B cell (primary cell): ENCODE data around the gene USP34. TPM values are rescaled to one million over a fixed set of nuclear protein-coding genes. Genes with fewer than 3 reads are reported as not detected.

Experiments
- ATAC-seq: fragments of 200-7000 bp; cut with Tn5 transposase; one replicate; pipeline ENCODE4 v1.10.0; 2021; ENCODE audit warnings: low read depth, mild to moderate bottlenecking, moderate number of reproducible peaks, moderate library complexity
- CTCF ChIA-PET: fragments of 350-600 bp; sonication (Branson Sonifier 250); formaldehyde crosslinking; loops from one replicate; lab custom pipeline; 2021; ENCODE audit warnings: antibody characterized with exemption, inconsistent platforms; lab: Charles Lee
- POLR2A ChIA-PET: fragments of 350-600 bp; sonication (Branson Sonifier 250); formaldehyde crosslinking; loops from one replicate; lab custom pipeline; 2021; ENCODE audit warnings: antibody characterized with exemption; lab: Charles Lee
- DNase-seq: peaks from one replicate; pipeline ENCODE4 v3.0.0; 2013
- H2AFZ ChIP-seq: 2 replicates; pipeline ENCODE4 v1.6.1; 2012; ENCODE audit warnings: mild to moderate bottlenecking, low read depth, low read length; ENCODE audit not compliant: insufficient read depth, poor library complexity, severe bottlenecking
- H3K27ac ChIP-seq, 2 donors: 1 replicate in 1 of 2; 2 replicates in 1 of 2; pipeline ENCODE4 v1.5.1; 2012 to 2013; ENCODE audit warnings: low read length in 2 of 2, mild to moderate bottlenecking in 2 of 2, moderate library complexity in 1 of 2
- H3K27me3 ChIP-seq, 4 experiments: fragments of 200-600 bp in 1 of 4; sonication (generic) in 1 of 4; replicated peaks in 1 of 4; 1 replicate in 2 of 4; 2 replicates in 2 of 4; pipeline versions ENCODE4 v1.6.1 to v1.7.0; 2013 to 2016; ENCODE audit warnings: low read length in 3 of 4, mild to moderate bottlenecking in 2 of 4, mixed read lengths in 1 of 4, moderate library complexity in 1 of 4; ENCODE audit not compliant: insufficient read depth in 4 of 4, control insufficient read depth in 3 of 4; ENCODE audit errors: control extremely low read depth in 1 of 4
- H3K36me3 ChIP-seq, 2 experiments: replicated peaks in 1 of 2; 1 replicate in 1 of 2; 2 replicates in 1 of 2; pipeline versions ENCODE4 v1.6.1 to v1.7.1; 2013; ENCODE audit warnings: low read length in 1 of 2; ENCODE audit not compliant: insufficient read depth in 2 of 2, control insufficient read depth in 1 of 2; ENCODE audit errors: control extremely low read depth in 1 of 2, extremely low read depth in 1 of 2
- H3K4me1 ChIP-seq, 2 donors: fragments of 200-600 bp in 1 of 2; sonication (generic) in 1 of 2; 1 replicate in 1 of 2; 2 replicates in 1 of 2; pipeline versions ENCODE4 v1.5.1 to v1.6.1; 2013 to 2017; ENCODE audit warnings: low read length in 2 of 2; ENCODE audit not compliant: control insufficient read depth in 2 of 2, insufficient read depth in 2 of 2
- H3K4me2 ChIP-seq: replicated peaks from 2 replicates; pipeline ENCODE3; 2012; ENCODE audit warnings: mild to moderate bottlenecking, low read depth, low read length; ENCODE audit not compliant: poor library complexity, severe bottlenecking
- H3K4me3 ChIP-seq, 5 experiments: fragments of 200-600 bp in 1 of 5; sonication (generic) in 1 of 5; 1 replicate in 3 of 5; 2 replicates in 2 of 5; pipeline versions ENCODE4 v1.5.1 to v1.7.0; 2011 to 2016; ENCODE audit warnings: low read length in 4 of 5, mild to moderate bottlenecking in 4 of 5, low read depth in 2 of 5, control low read depth in 1 of 5, moderate library complexity in 1 of 5; ENCODE audit not compliant: insufficient read depth in 1 of 5; ENCODE audit errors: control extremely low read depth in 1 of 5, extremely low read depth in 1 of 5
- H3K79me2 ChIP-seq: fragments of 200-600 bp; sonication (generic); one replicate; pipeline ENCODE4 v1.6.0; 2016; ENCODE audit warnings: low read length; ENCODE audit not compliant: control insufficient read depth, insufficient read depth
- H3K9ac ChIP-seq: fragments of 200-600 bp; sonication (generic); 2 replicates; pipeline ENCODE4 v1.6.1; 2017; ENCODE audit warnings: mild to moderate bottlenecking, low read length, moderate library complexity
- H3K9me3 ChIP-seq, 3 donors: one replicate each; pipeline versions ENCODE4 v1.6.1 to v1.7.1; 2013; ENCODE audit warnings: low read length in 2 of 3; ENCODE audit not compliant: control insufficient read depth in 2 of 3, insufficient read depth in 1 of 3; ENCODE audit errors: control extremely low read depth in 1 of 3
- H4K20me1 ChIP-seq: 2 replicates; pipeline ENCODE4 v1.6.0; 2012; ENCODE audit warnings: mild to moderate bottlenecking, low read length; ENCODE audit not compliant: insufficient read depth, control insufficient read depth, poor library complexity, severe bottlenecking
- H3K27ac Mint-ChIP-seq: one replicate; pipeline ENCODE4 v1.8.0; 2021; ENCODE audit warnings: mixed read lengths
- H3K27me3 Mint-ChIP-seq: one replicate; pipeline ENCODE4 v1.8.0; 2021; ENCODE audit warnings: mixed read lengths
- H3K4me1 Mint-ChIP-seq: one replicate; pipeline ENCODE4 v1.8.0; 2021; ENCODE audit warnings: mixed read lengths
- H3K4me3 Mint-ChIP-seq: one replicate; pipeline ENCODE4 v1.8.0; 2021; ENCODE audit warnings: mixed read lengths
- H3K9me3 Mint-ChIP-seq: one replicate; pipeline ENCODE4 v1.8.0; 2022; ENCODE audit warnings: mixed read lengths; ENCODE audit not compliant: insufficient read depth
- EZH2 ChIP-seq: IDR thresholded peaks from 2 replicates; pipeline ENCODE4 v1.6.1; 2012; ENCODE audit warnings: borderline replicate concordance, low read depth, mild to moderate bottlenecking, moderate library complexity, low read length; ENCODE audit not compliant: insufficient read depth, poor library complexity, severe bottlenecking
- WGBS: methylation state at CpG from one replicate; pipeline ENCODE4 v1.1.5; 2013; ENCODE audit warnings: missing lambda C conversion rate; ENCODE audit not compliant: insufficient coverage; 5-methylcytosine and 5-hydroxymethylcytosine counted together
- intact Hi-C: fragments of 100-400 bp; cut with micrococcal nuclease; formaldehyde crosslinking; loops from one replicate; pipeline ENCODE4 v1.10.0; 2022
- polyA plus RNA-seq: library from polyadenylated mRNA; depleted of rRNA; stranded (reverse); fragments of >200 nt; gene quantifications from 2 replicates; pipeline ENCODE4 v1.2.3, GENCODE V29; 2012
- total RNA-seq, 2 donors: library from RNA; stranded (reverse); fragments of 120-200 nt in 1 of 2; gene quantifications; 1 replicate in 1 of 2; 2 replicates in 1 of 2; pipeline versions ENCODE4 v1.2.3 to v1.2.4, GENCODE V29; 2013 to 2022
- TF ChIP-seq, protein P1 (sequence below): fragments of 200-600 bp; IDR thresholded peaks from one replicate; pipeline ENCODE4 v1.8.0; 2022; ENCODE audit warnings: antibody characterized with exemption, mild to moderate bottlenecking

The USP34 gene
- total and polyA plus RNA-seq, 2 donors (not counting 1 experiment from before 2014, with no cell fraction given): 70.3 to 311 TPM

DNA sequence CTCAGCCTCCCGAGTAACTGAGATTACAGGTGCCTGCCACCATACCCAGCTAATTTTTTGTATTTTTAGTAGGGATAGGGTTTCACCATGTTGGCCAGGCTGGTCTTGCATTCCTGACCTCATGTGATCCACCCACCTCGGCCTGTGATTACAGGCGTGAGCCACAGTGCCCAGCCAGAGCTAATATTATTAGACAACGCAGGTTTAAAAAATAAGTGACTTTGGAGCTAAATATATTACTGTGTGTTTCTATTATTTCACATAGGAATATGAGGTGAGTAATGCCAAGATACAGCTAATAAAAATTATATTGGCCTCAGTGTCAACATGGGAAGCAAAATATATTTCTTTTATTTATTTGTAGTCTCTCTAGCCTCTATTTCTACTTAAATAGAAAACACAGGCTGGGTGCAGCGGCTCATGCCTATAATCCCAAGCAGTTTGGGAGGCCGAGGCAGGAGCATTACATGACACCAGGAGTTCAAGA, 188.7 kb downstream of the USP34 start:
- H3K27me3 Mint-ChIP-seq: no peaks in the 10 kb centered on the region
- DNase-seq (no peak), ATAC-seq (no peak)
- H3K9me3 Mint-ChIP-seq: no peaks in the 10 kb centered on the region
- no peak overlapping the region for H3K4me3 ChIP-seq
- ChIA-PET CTCF (no interaction called here), POLR2A (interaction anchor here (0.5 kb wide), 1 partner anchor 30 kb away, joined by 3 read pairs; no protein-coding TSS in a partner anchor)
- H3K4me1 ChIP-seq: no peaks in the 10 kb centered on the region
- H3K79me2 ChIP-seq: no peaks in the 10 kb centered on the region
- no peak overlapping the region for H3K9ac ChIP-seq
- 100% methylated on average over 2 of the region's 6 CpGs for WGBS
- no peaks in the 10 kb centered on the region for H3K27me3 ChIP-seq
- H3K9me3 ChIP-seq: no peaks in the 10 kb centered on the region
- no peaks in the 10 kb centered on the region for H3K4me1 Mint-ChIP-seq
- H2AFZ ChIP-seq: no peak overlapping the region
- no peaks in the 10 kb centered on the region for H4K20me1 ChIP-seq
- peaks cover 18 to 45% of the 10 kb centered on the region in 2 experiments for H3K36me3 ChIP-seq
- H3K27ac ChIP-seq: no peak overlapping the region
- no peak overlapping the region for H3K27ac Mint-ChIP-seq
- TF ChIP-seq EZH2: no peak
- TF ChIP-seq, protein P1, sequence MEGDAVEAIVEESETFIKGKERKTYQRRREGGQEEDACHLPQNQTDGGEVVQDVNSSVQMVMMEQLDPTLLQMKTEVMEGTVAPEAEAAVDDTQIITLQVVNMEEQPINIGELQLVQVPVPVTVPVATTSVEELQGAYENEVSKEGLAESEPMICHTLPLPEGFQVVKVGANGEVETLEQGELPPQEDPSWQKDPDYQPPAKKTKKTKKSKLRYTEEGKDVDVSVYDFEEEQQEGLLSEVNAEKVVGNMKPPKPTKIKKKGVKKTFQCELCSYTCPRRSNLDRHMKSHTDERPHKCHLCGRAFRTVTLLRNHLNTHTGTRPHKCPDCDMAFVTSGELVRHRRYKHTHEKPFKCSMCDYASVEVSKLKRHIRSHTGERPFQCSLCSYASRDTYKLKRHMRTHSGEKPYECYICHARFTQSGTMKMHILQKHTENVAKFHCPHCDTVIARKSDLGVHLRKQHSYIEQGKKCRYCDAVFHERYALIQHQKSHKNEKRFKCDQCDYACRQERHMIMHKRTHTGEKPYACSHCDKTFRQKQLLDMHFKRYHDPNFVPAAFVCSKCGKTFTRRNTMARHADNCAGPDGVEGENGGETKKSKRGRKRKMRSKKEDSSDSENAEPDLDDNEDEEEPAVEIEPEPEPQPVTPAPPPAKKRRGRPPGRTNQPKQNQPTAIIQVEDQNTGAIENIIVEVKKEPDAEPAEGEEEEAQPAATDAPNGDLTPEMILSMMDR: no peak
- H3K4me2 ChIP-seq: no peak overlapping the region
- intact Hi-C loops: no loop called here
- H3K4me3 Mint-ChIP-seq: no peak overlapping the region

GRCh38 chr2:61281321-61281720, 189.6 kb downstream of the USP34 start:
- no peaks in the 10 kb centered on the region for H3K9me3 ChIP-seq
- Mint-ChIP-seq H3K27ac (no peak overlapping the region), H3K4me1 (no peaks in the 10 kb centered on the region), H3K27me3 (no peaks in the 10 kb centered on the region), H3K4me3 (no peak overlapping the region), H3K9me3 (no peaks in the 10 kb centered on the region)
- DNase-seq (no peak), ATAC-seq (no peak)
- H3K4me1 ChIP-seq: no peaks in the 10 kb centered on the region
- TF ChIP-seq, protein P1: no peak
- TF ChIP-seq EZH2: no peak
- H3K4me3 ChIP-seq: no peak overlapping the region
- no peak overlapping the region for H3K9ac ChIP-seq
- intact Hi-C loops: no loop called here
- no peaks in the 10 kb centered on the region for H3K27me3 ChIP-seq
- H4K20me1 ChIP-seq: no peaks in the 10 kb centered on the region
- H3K79me2 ChIP-seq: no peaks in the 10 kb centered on the region
- H3K4me2 ChIP-seq: no peak overlapping the region
- H3K36me3 ChIP-seq: peaks cover 16 to 44% of the 10 kb centered on the region in 2 experiments
- no peak overlapping the region for H2AFZ ChIP-seq
- WGBS: 100% methylated on average over 1 of the region's 3 CpGs
- no peak overlapping the region for H3K27ac ChIP-seq
- ChIA-PET CTCF (no interaction called here), POLR2A (no interaction called here)
